Stomach (tissue), 4 donors: ENCODE results near the gene ENTPD8.

ENCODE experiments used
- POLR2A ChIP-seq, 4 donors: fragments of 450-650 bp; IDR thresholded peaks; one replicate each; pipeline ENCODE4 v1.6.1; 2016; ENCODE audit warnings: antibody characterized with exemption in 4 of 4, control low read depth in 2 of 4, mild to moderate bottlenecking in 1 of 4, moderate library complexity in 1 of 4
- POLR2AphosphoS5 ChIP-seq, 3 donors: sonication (generic); formaldehyde crosslinking; IDR thresholded peaks; one replicate each; pipeline ENCODE4 v1.6.1; 2016; ENCODE audit warnings: antibody characterized with exemption in 3 of 3
- TF ChIP-seq, protein P1 (sequence below), 7 experiments: fragments of 450-650 bp in 4 of 7; fragments of 200-600 bp in 3 of 7; sonication (generic) in 3 of 7; IDR thresholded peaks; one replicate each; pipeline ENCODE4 v1.5.1; 2016 to 2019; ENCODE audit warnings: antibody characterized with exemption in 7 of 7, control low read depth in 2 of 7, mild to moderate bottlenecking in 1 of 7

DNA sequence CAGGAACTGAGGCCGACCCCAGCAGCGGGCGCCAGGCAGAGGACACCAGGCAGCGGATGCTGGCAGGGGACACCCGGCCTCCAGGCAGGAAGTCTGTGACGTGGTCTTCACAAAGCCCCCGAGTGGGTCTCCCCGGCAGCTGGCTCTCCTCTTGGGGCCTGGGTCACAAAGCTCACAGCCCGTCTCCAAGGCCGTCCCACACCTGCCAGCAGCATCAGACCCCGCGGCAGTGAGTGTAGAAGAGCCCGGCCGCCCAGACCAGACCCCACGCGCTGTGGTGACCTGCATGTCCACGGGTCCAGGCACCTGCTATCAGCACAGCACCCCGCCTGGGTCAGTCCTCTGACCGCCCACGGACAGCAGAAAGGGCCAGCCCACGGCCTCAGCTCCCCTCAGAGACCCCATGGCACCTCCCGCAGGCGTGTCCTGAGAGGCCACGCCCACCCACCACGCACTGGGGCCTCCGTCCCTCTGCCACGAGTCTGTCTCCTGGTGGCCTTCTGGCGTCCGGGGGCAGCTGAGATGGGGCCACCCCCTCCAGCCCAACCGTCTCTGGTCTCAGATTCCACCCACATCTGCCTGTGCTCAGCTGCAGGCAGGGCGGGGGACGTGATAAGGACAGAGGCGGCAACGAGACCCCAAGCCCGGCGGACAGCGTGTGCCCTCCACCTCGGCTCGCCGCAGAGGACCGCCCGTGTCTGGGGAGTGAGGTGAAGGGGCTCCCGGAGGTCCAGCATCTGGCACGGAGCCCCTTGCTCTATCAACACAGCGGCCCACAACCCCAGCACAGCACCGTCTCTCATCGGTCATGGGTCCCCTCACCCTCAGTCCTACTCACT, 52.3 kb downstream of the ENTPD8 start:
- TF ChIP-seq, protein P1, sequence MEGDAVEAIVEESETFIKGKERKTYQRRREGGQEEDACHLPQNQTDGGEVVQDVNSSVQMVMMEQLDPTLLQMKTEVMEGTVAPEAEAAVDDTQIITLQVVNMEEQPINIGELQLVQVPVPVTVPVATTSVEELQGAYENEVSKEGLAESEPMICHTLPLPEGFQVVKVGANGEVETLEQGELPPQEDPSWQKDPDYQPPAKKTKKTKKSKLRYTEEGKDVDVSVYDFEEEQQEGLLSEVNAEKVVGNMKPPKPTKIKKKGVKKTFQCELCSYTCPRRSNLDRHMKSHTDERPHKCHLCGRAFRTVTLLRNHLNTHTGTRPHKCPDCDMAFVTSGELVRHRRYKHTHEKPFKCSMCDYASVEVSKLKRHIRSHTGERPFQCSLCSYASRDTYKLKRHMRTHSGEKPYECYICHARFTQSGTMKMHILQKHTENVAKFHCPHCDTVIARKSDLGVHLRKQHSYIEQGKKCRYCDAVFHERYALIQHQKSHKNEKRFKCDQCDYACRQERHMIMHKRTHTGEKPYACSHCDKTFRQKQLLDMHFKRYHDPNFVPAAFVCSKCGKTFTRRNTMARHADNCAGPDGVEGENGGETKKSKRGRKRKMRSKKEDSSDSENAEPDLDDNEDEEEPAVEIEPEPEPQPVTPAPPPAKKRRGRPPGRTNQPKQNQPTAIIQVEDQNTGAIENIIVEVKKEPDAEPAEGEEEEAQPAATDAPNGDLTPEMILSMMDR (IDR thresholded peaks at IDR 0.05): no peak
- TF ChIP-seq POLR2AphosphoS5 (IDR thresholded peaks at IDR 0.05) (no peak), POLR2A (IDR thresholded peaks at IDR 0.05) (no peak)
